K562 (cell line): ENCODE measurements around the gene TALDO1. TPM values are rescaled to one million over a fixed set of nuclear protein-coding genes. Genes with fewer than 3 reads are reported as not detected.

Experiments
- BCLAF1 ChIP-seq, 2 experiments: fragments of 450-650 bp in 1 of 2; IDR thresholded peaks; 2 replicates each; pipeline ENCODE4 v1.6.1; 2011 to 2017; ENCODE audit warnings: low read depth in 2 of 2, antibody characterized with exemption in 1 of 2, borderline replicate concordance in 1 of 2, low read length in 1 of 2, mild to moderate bottlenecking in 1 of 2, mixed read lengths in 1 of 2; ENCODE audit not compliant: control insufficient read depth in 1 of 2
- E2F6 ChIP-seq, 2 experiments: IDR thresholded peaks; 2 replicates each; pipeline ENCODE4 v1.6.1; 2011; ENCODE audit warnings: borderline replicate concordance in 1 of 2, control low read depth in 1 of 2, low read depth in 1 of 2, low read length in 1 of 2, mild to moderate bottlenecking in 1 of 2, mixed read lengths in 1 of 2, moderate library complexity in 1 of 2; ENCODE audit not compliant: insufficient read depth in 1 of 2, insufficient read length in 1 of 2, poor library complexity in 1 of 2, severe bottlenecking in 1 of 2; ENCODE audit errors: extremely low read depth in 1 of 2
- ID3 ChIP-seq, 2 experiments: fragments of 250-450 bp in 1 of 2; fragments of 450-650 bp in 1 of 2; sonication (Bioruptor Pico) in 1 of 2; IDR thresholded peaks; 2 replicates each; pipeline versions ENCODE4 v1.6.1 to v1.8.0; 2016 to 2021; ENCODE audit warnings: mild to moderate bottlenecking in 2 of 2, moderate library complexity in 2 of 2, missing compliant biosample characterization in 1 of 2, missing genetic modification characterization in 1 of 2
- MAFF ChIP-seq: IDR thresholded peaks from 2 replicates; pipeline ENCODE4 v1.6.1; 2012; ENCODE audit warnings: low read length, improper control_type of control experiment
- RBFOX2 ChIP-seq: fragments of 200-400 bp; formaldehyde crosslinking; IDR thresholded peaks from 2 replicates; pipeline ENCODE4 v1.6.1; 2017; ENCODE audit warnings: low read depth, mild to moderate bottlenecking, low read length, moderate library complexity
- SFPQ ChIP-seq: fragments of 200-400 bp; formaldehyde crosslinking; IDR thresholded peaks from 2 replicates; pipeline ENCODE4 v1.6.1; 2017; ENCODE audit warnings: mild to moderate bottlenecking, low read depth, low read length, moderate library complexity
- TAF9B ChIP-seq: fragments of 450-650 bp; IDR thresholded peaks from 2 replicates; pipeline ENCODE4 v1.6.1; 2018; ENCODE audit warnings: mild to moderate bottlenecking; ENCODE audit not compliant: partially characterized antibody
- TRIM25 ChIP-seq: fragments of 450-650 bp; IDR thresholded peaks from 2 replicates; pipeline ENCODE4 v1.7.0; 2016; ENCODE audit warnings: borderline replicate concordance
- ZBTB1 ChIP-seq: sonication (generic); formaldehyde crosslinking; IDR thresholded peaks from 2 replicates; pipeline ENCODE4 v1.8.1; 2023; ENCODE audit warnings: missing genetic modification reagents, low read depth, mild to moderate bottlenecking, borderline replicate concordance
- ZBTB5 ChIP-seq: fragments of 450-650 bp; IDR thresholded peaks from 2 replicates; pipeline ENCODE4 v1.6.1; 2017; ENCODE audit warnings: antibody characterized with exemption
- ZNF143 ChIP-seq: sonication (generic); formaldehyde crosslinking; IDR thresholded peaks from 2 replicates; pipeline ENCODE4 v1.9.0; 2022; ENCODE audit warnings: mild to moderate bottlenecking, missing genetic modification reagents
- polyA plus RNA-seq, 8 experiments: library from polyadenylated mRNA; depleted of rRNA in 4 of 8; stranded (reverse) in 5 of 8; unstranded in 3 of 8; fragments of >200 nt; fragmentation: Nextera tagmentation in 2 of 8; fragmentation: Illumina TruSeq in 1 of 8; extraction: Ambion mirVana in 2 of 8; extraction: Trizol in 1 of 8; gene quantifications; 2 replicates each; pipeline versions ENCODE4 v1.2.1 to v1.2.3, GENCODE V29; 2011 to 2014; ENCODE audit warnings: inconsistent platforms in 1 of 8, missing spikeins in 1 of 8
- total RNA-seq, 7 experiments: library from RNA; depleted of rRNA in 6 of 7; stranded (reverse); fragments of >200 nt in 6 of 7; fragmentation: Illumina TruSeq in 2 of 7; extraction: Trizol in 2 of 7; gene quantifications; 2 replicates each; pipeline versions ENCODE4 v1.2.1 to v1.2.3, GENCODE V29; 2011 to 2021; ENCODE audit warnings: low replicate concordance in 1 of 7

TALDO1 gene
- total and polyA plus RNA-seq, 9 of the 15 experiments (the other 6 are each of a cell fraction or from before 2014, with no cell fraction given), result 260 to 541 (median 441) TPM

GRCh38 chr11:803770-804598 lies 56.7 kb downstream of the TALDO1 start (continued):
- TF ChIP-seq E2F6 (IDR thresholded peaks at IDR 0.05; ENCODE audit: borderline replicate concordance in 1 of 2, extremely low read depth in 1 of 2, insufficient read depth in 1 of 2, insufficient read length in 1 of 2, low read depth in 1 of 2, low read length in 1 of 2, poor library complexity in 1 of 2, severe bottlenecking in 1 of 2), result peak in 1 of 2 experiments; percentile 25
- TF ChIP-seq MAFF, result no peak
- TF ChIP-seq RBFOX2, result peak; percentile 30; the same call in 1 of the 2 replicates
- TF ChIP-seq ZBTB5, result no peak
- TF ChIP-seq TAF9B, result no peak
- TF ChIP-seq ID3 (CRISPR knock-in tag; IDR thresholded peaks at IDR 0.05), result no peak
- no peak for TF ChIP-seq ID3 (tag; IDR thresholded peaks at IDR 0.05)
- TF ChIP-seq ZBTB1 (CRISPR knock-in tag), result 0 out of 2 replicates have a peak, but pooled peaks have one; percentile 61
- TF ChIP-seq BCLAF1 (IDR thresholded peaks at IDR 0.05; ENCODE audit: borderline replicate concordance in 1 of 2, control insufficient read depth in 1 of 2, low read depth in 2 of 2, low read length in 1 of 2), result no peak
- TF ChIP-seq TRIM25, result no peak
- no peak for TF ChIP-seq SFPQ
- no peak for TF ChIP-seq ZNF143 (CRISPR knock-in tag)
